Left colon (tissue), 2 donors: Measurements from ENCODE around the gene KRTAP10-8. TPM values are rescaled to one million over a fixed set of nuclear protein-coding genes. Genes with fewer than 3 reads are reported as not detected.
A peak's percentile ranks its signal among the peaks of the same experiment; 100 is the strongest.
"Not testable (repeated sequence)": the region's sequence is repeated elsewhere in the genome, so short reads cannot be mapped to it uniquely, and the experiment has no call there.

ENCODE experiments used
- ATAC-seq: fragments of 200-7000 bp; cut with Tn5 transposase; one replicate; pipeline ENCODE4 v1.9.1; 2020; ENCODE audit warnings: mild to moderate bottlenecking, moderate library complexity
- DNase-seq, 2 donors: peaks; one replicate each; pipeline ENCODE4 v3.0.0-alpha.2; 2020
- intact Hi-C, 2 donors: fragments of 100-400 bp; cut with DNase I in 1 of 2; cut with micrococcal nuclease in 1 of 2; formaldehyde crosslinking; loops; one replicate each; pipeline versions ENCODE4 v1.11.2 to v1.14.0; 2022; cut with DNase I, micrococcal nuclease
- total RNA-seq, 2 donors: library from RNA; stranded (reverse); fragmentation: NEBNext Ultra II Directional; extraction: Animal tissue kit (Norgen Biotek cat#: 25700); gene quantifications; one replicate each; pipeline ENCODE4 v1.2.1, GENCODE V29; 2021
- donor health status: DM: no; HTN: no; CAD: no.
- donor health status: DM: yes; HTN: yes; CAD: no.

The KRTAP10-8 gene
- total RNA-seq, 2 donors from 2014 or later = not detected

- intact Hi-C loops = no loop called here
- DNase-seq (peak in 1 of 2 donors; percentile 18), ATAC-seq (no peak)
These were observed 42.0 kb downstream of the KRTAP10-8 start for GRCh38 chr21:44653656-44654575.

- ATAC-seq (no peak), DNase-seq (no peak)
- intact Hi-C loops = no loop called here
These were observed 42.8 kb downstream of the KRTAP10-8 start, which contains the start of gene KRTAP12-4 for GRCh38 chr21:44654576-44655175. Gene KRTAP12-4, minus strand, starts transcription at chr21:44654659. Its CDS starts 45 bp downstream, at chr21:44654614.

- ATAC-seq (no peak), DNase-seq (no peak)
- intact Hi-C loops = no loop called here
These were observed 45.0 kb downstream of the KRTAP10-8 start for GRCh38 chr21:44656868-44657267.

GRCh38 chr21:44657635-44658540 lies 46.0 kb downstream of the KRTAP10-8 start, which contains the start of gene KRTAP12-3:
Gene KRTAP12-3, plus strand, starts transcription at chr21:44657932. Its CDS starts 48 bp downstream, at chr21:44657980.
- intact Hi-C loops = no loop called here
- no peak for ATAC-seq
- DNase-seq = no peak

GRCh38 chr21:44658541-44658910 lies 46.6 kb downstream of the KRTAP10-8 start:
- ATAC-seq = no peak
- intact Hi-C loops = no loop called here
- no peak for DNase-seq

GRCh38 chr21:44658913-44659595 lies 47.2 kb downstream of the KRTAP10-8 start:
- ATAC-seq (no peak), DNase-seq (no peak)
- intact Hi-C loops = no loop called here

GRCh38 chr21:44661567-44661966 lies 49.7 kb downstream of the KRTAP10-8 start:
- DNase-seq, intact Hi-C loops, ATAC-seq: not testable (repeated sequence)

Other genes starting within 250 kb of the KRTAP10-8 start
- gene LRRC3, start 156.6 kb upstream of the KRTAP10-8 start, total RNA-seq = 1 to 10 TPM; 2.5 to 3.5 TPM
- gene KRTAP10-1, start 71.9 kb upstream of the KRTAP10-8 start, total RNA-seq = not detected
- gene KRTAP10-2, start 60.6 kb upstream of the KRTAP10-8 start, total RNA-seq = not detected
- gene KRTAP10-3, start 53.3 kb upstream of the KRTAP10-8 start, total RNA-seq = not detected
- gene KRTAP10-4, start 38.4 kb upstream of the KRTAP10-8 start, total RNA-seq = not detected
- gene KRTAP10-5, start 31.5 kb upstream of the KRTAP10-8 start, total RNA-seq = not detected
- not detected for gene KRTAP10-6, start 19.6 kb upstream of the KRTAP10-8 start, total RNA-seq
- not detected for gene KRTAP10-7, start 11.5 kb upstream of the KRTAP10-8 start, total RNA-seq
- not detected for gene KRTAP10-9, start 15.0 kb downstream of the KRTAP10-8 start, total RNA-seq
- gene KRTAP10-10, start 25.3 kb downstream of the KRTAP10-8 start, total RNA-seq = not detected
- not detected for gene KRTAP10-11, start 34.3 kb downstream of the KRTAP10-8 start, total RNA-seq
- gene KRTAP12-4, start 42.6 kb downstream of the KRTAP10-8 start, total RNA-seq = not detected
- not detected for gene KRTAP12-3, start 45.9 kb downstream of the KRTAP10-8 start, total RNA-seq
- not detected for gene KRTAP12-2, start 54.8 kb downstream of the KRTAP10-8 start, total RNA-seq
- not detected for gene KRTAP12-1, start 70.1 kb downstream of the KRTAP10-8 start, total RNA-seq
- not detected for gene KRTAP10-12, start 85.1 kb downstream of the KRTAP10-8 start, total RNA-seq
- gene TSPEAR, start 99.5 kb downstream of the KRTAP10-8 start, total RNA-seq = under 1 TPM in 1 of 2 donors, not detected in 1; 0.09 TPM
- gene UBE2G2, start 189.7 kb downstream of the KRTAP10-8 start, total RNA-seq = 10 to 100 TPM; 56.7 to 79.4 TPM
- gene SUMO3, start 206.0 kb downstream of the KRTAP10-8 start, total RNA-seq = 10 to 100 TPM; 67.3 to 73.2 TPM